ENCODE data around the gene FKBP5.
"Not testable (repeated sequence)": the region's sequence is repeated elsewhere in the genome, so short reads cannot be mapped to it uniquely, and the experiment has no call there.

Gene FKBP5

GRCh38 chr6:35599761-35600658 lies 88.7 kb downstream of the FKBP5 start:
- TF ChIP-seq, protein P1, sequence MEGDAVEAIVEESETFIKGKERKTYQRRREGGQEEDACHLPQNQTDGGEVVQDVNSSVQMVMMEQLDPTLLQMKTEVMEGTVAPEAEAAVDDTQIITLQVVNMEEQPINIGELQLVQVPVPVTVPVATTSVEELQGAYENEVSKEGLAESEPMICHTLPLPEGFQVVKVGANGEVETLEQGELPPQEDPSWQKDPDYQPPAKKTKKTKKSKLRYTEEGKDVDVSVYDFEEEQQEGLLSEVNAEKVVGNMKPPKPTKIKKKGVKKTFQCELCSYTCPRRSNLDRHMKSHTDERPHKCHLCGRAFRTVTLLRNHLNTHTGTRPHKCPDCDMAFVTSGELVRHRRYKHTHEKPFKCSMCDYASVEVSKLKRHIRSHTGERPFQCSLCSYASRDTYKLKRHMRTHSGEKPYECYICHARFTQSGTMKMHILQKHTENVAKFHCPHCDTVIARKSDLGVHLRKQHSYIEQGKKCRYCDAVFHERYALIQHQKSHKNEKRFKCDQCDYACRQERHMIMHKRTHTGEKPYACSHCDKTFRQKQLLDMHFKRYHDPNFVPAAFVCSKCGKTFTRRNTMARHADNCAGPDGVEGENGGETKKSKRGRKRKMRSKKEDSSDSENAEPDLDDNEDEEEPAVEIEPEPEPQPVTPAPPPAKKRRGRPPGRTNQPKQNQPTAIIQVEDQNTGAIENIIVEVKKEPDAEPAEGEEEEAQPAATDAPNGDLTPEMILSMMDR (IDR thresholded peaks at IDR 0.05; ENCODE audit: low read depth, low read length): no peak

GRCh38 chr6:35598621-35599020 lies 90.1 kb downstream of the FKBP5 start:
- not testable (repeated sequence) for H3K4me3 ChIP-seq (ENCODE audit: low read depth, low read length)

More at GRCh38 chr6:35599761-35600658, 88.7 kb downstream of the FKBP5 start:
- H3K4me3 ChIP-seq (ENCODE audit: low read depth, low read length): no peak overlapping the region

DNA sequence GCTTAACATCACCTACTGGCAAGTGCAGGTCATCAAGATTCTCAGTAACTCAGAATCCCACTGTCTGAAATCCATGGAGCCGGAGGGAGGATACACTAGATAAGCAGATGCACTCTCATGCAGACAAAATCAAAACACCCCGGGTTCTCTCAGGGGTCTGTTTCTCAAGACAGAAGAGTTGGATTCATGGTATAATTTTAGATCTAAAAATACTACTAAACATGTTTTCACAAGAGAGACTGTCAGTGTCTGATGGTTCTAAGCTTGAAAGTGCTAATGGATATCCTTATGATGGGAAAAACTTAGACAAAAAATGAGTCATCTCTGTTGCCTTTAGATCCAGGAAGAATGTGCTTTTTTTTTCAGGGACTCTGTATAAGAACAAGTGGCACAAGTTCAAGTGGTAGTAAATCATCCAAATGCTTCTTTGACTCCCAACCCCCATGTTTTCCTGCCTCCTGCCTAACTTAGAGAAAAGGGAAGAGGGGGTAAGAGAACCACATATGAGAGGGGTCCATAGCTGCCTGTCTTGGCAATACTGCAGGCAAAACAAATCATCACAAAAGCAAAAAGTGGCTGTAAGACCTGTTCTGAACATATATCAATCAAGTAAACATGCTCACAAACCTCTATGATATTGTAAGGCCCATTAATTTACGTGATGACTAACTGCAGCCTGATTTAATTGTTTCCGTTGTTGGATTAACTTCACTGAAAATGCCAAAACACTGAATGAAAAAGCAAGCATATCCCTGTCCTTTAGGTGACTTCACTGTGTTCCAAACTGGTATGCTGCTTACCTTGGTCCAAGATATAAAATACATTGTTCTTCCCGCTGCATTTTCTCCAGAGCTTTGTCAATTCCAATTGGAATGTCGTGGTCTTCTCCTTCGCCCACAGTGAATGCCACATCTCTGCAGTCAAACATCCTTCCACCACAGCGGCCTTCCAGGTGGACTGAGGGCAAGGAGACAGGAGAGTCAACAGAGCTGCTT lies 92.0 kb downstream of the FKBP5 start:
- TF ChIP-seq, protein P1 (IDR thresholded peaks at IDR 0.05; ENCODE audit: low read depth, low read length): no peak
- H3K4me3 ChIP-seq (ENCODE audit: low read depth, low read length): no peak overlapping the region

- no peak overlapping the region for H3K4me3 ChIP-seq (ENCODE audit: low read depth, low read length)
- TF ChIP-seq, protein P1 (IDR thresholded peaks at IDR 0.05; ENCODE audit: low read depth, low read length): no peak
Measured at GRCh38 chr6:35594503-35595186, 94.1 kb downstream of the FKBP5 start.

GRCh38 chr6:35592178-35592577 lies 96.5 kb downstream of the FKBP5 start:
- TF ChIP-seq, protein P1 (IDR thresholded peaks at IDR 0.05; ENCODE audit: low read depth, low read length): no peak
- H3K4me3 ChIP-seq (ENCODE audit: low read depth, low read length): no peak overlapping the region

DNA sequence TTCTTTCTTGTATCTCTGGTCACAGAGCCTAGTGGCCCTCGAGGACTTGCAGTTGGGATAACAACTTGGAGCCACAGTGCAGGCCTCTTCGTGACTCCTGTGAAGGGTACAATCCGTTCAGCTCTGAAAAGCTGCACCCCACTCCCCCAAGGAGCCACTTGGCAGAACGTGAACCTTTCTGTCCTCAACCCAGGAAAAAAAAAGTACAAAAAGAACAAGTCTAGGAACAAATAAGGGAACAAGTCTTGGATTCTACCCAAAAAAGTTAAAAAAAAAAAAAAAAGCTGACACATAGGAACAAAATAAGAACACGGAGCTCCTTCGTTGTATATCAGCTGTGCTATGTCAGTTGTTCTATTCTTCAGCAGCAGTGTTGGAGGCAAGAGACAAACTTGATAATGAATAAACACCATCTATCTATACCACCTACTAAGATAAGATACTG lies 98.1 kb downstream of the FKBP5 start:
- TF ChIP-seq, protein P1 (IDR thresholded peaks at IDR 0.05; ENCODE audit: low read depth, low read length): no peak
- H3K4me3 ChIP-seq (ENCODE audit: low read depth, low read length): no peak overlapping the region

DNA sequence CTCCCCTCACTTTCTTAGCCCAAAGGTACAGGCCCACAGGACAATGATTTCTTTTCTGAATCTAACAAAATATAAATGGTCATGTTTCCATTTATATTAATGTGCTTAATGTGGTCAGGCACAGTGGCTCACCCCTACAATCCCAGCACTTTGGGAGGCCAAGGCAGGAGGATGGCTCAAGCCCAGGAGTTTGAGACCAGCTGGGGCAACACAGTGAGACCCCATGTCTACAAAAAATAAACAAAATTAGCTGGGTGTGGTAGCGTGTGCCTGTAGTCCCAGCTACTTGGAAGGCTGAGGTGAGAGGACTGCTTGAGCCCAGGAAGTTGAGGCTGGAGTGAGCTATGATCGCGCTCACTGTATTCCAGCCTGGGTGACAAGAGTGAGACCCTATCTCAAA lies 98.8 kb downstream of the FKBP5 start:
- H3K4me3 ChIP-seq (ENCODE audit: low read depth, low read length): no peak overlapping the region

More for the DNA sequence above, 98.8 kb downstream of the FKBP5 start:
- TF ChIP-seq, protein P1 (IDR thresholded peaks at IDR 0.05; ENCODE audit: low read depth, low read length): no peak

Data from WI38 (cell line).